ENCODE data around the gene MISFA. TPM values are rescaled to one million over a fixed set of nuclear protein-coding genes. Genes with fewer than 3 reads are reported as not detected.
A peak's percentile ranks its signal among the peaks of the same experiment; 100 is the strongest.
"Not testable (repeated sequence)": the region's sequence is repeated elsewhere in the genome, so short reads cannot be mapped to it uniquely, and the experiment has no call there.

MISFA gene
- total RNA-seq, 2 donors from 2014 or later: 0.82 to 7.3 TPM

GRCh38 chr11:18633256-18634139 lies 33.9 kb downstream of the MISFA start:
- Histone ChIP-seq H3K36me3 (no peaks in the 10 kb centered on the region), H3K9me3 (no peaks in the 10 kb centered on the region), H3K27me3 (replicated peaks; ENCODE audit: insufficient read depth) (no peaks in the 10 kb centered on the region), H3K4me3 (peak overlapping the region; percentile 72 to 83), H3K4me1 (replicated peaks) (no peaks in the 10 kb centered on the region), H3K27ac (peak overlapping the region; percentile 89 to 91)
- TF ChIP-seq CTCF (IDR thresholded peaks at IDR 0.05) (no peak), POLR2AphosphoS5 (IDR thresholded peaks at IDR 0.05) (no peak), POLR2A (IDR thresholded peaks at IDR 0.05) (no peak)
- 6% methylated on average over 31 of the region's 31 CpGs for WGBS
- intact Hi-C loops (cut with DNase I): loop anchor here (2.0 to 5.0 kb wide), 4 partner anchors 64 to 311 kb away; partner anchors contain the start of genes GTF2H1, HPS5, TMEM86A and TSG101
- no peak for DNase-seq (ENCODE audit: low spot score)

GRCh38 chr11:18634140-18635032 lies 34.8 kb downstream of the MISFA start, which contains the start of gene SPTY2D1:
Gene SPTY2D1 (minus strand): TSS chr11:18634342. CDS start chr11:18634257, 85 bp downstream.
- Histone ChIP-seq H3K27me3 (replicated peaks; ENCODE audit: insufficient read depth) (no peaks in the 10 kb centered on the region), H3K9me3 (no peaks in the 10 kb centered on the region), H3K4me3 (peak within 1 kb of the TSS; percentile 72 to 83), H3K4me1 (replicated peaks) (no peaks in the 10 kb centered on the region), H3K36me3 (no peaks in the 10 kb centered on the region), H3K27ac (peak within 1 kb of the TSS; percentile 89 to 91)
- intact Hi-C loops (cut with DNase I): loop anchor here (2.0 to 5.0 kb wide), 4 partner anchors 63 to 312 kb away; partner anchors contain the start of genes GTF2H1, HPS5, TMEM86A and TSG101
- DNase-seq (ENCODE audit: low spot score): peak; percentile 100
- under 1% methylated on average over 58 of the region's 60 CpGs for WGBS
- peak; percentile 99 for TF ChIP-seq POLR2AphosphoS5 (IDR thresholded peaks at IDR 0.05)
- TF ChIP-seq POLR2A (IDR thresholded peaks at IDR 0.05): peak; percentile 93
- peak in 3 of 4 experiments; percentile 11 to 50 (median 22) for TF ChIP-seq CTCF (IDR thresholded peaks at IDR 0.05)

GRCh38 chr11:18641677-18642076 lies 42.1 kb downstream of the MISFA start:
- Histone ChIP-seq H3K4me3 (no peak overlapping the region), H3K36me3 (no peaks in the 10 kb centered on the region), H3K9me3 (no peaks in the 10 kb centered on the region), H3K27me3 (replicated peaks; ENCODE audit: insufficient read depth) (no peaks in the 10 kb centered on the region), H3K27ac (no peak overlapping the region), H3K4me1 (replicated peaks) (no peaks in the 10 kb centered on the region)
- 65% methylated on average over 1 of the region's 1 CpG for WGBS
- TF ChIP-seq POLR2AphosphoS5 (IDR thresholded peaks at IDR 0.05) (no peak), CTCF (IDR thresholded peaks at IDR 0.05) (no peak), POLR2A (IDR thresholded peaks at IDR 0.05) (no peak)
- intact Hi-C loops (cut with DNase I): no loop called here
- DNase-seq (ENCODE audit: low spot score): no peak

GRCh38 chr11:18643034-18643433 lies 43.4 kb downstream of the MISFA start:
- H3K27ac ChIP-seq; H3K9me3 ChIP-seq; DNase-seq (ENCODE audit: low spot score); H3K36me3 ChIP-seq; H3K27me3 ChIP-seq (replicated peaks; ENCODE audit: insufficient read depth); H3K4me1 ChIP-seq (replicated peaks); H3K4me3 ChIP-seq; intact Hi-C loops (cut with DNase I): not testable (repeated sequence)
- WGBS: 76% methylated on average over 4 of the region's 4 CpGs

GRCh38 chr11:18650353-18650752 lies 50.8 kb downstream of the MISFA start:
- intact Hi-C loops (cut with DNase I): no loop called here
- no peaks in the 10 kb centered on the region for H3K4me1 ChIP-seq (replicated peaks)
- DNase-seq (ENCODE audit: low spot score): no peak
- no peak overlapping the region for H3K4me3 ChIP-seq
- no peaks in the 10 kb centered on the region for H3K27me3 ChIP-seq (replicated peaks; ENCODE audit: insufficient read depth)
- no peaks in the 10 kb centered on the region for H3K9me3 ChIP-seq
- WGBS: 92% methylated on average over 4 of the region's 4 CpGs
- TF ChIP-seq POLR2A (IDR thresholded peaks at IDR 0.05): no peak
- TF ChIP-seq POLR2AphosphoS5 (IDR thresholded peaks at IDR 0.05): no peak
- TF ChIP-seq CTCF (IDR thresholded peaks at IDR 0.05): no peak
- no peak overlapping the region for H3K27ac ChIP-seq
- H3K36me3 ChIP-seq: no peaks in the 10 kb centered on the region

Data from prostate gland (tissue), 2 donors.